Bronchial smooth muscle cell (primary cell): ENCODE data around the gene TIMM10B. TPM values are rescaled to one million over a fixed set of nuclear protein-coding genes. Genes with fewer than 3 reads are reported as not detected.

Experiments
- total RNA-seq: library from RNA; depleted of rRNA; stranded (reverse); fragments of >200 nt; gene quantifications from 2 replicates; pipeline ENCODE4 v1.2.1, GENCODE V29; 2014

TIMM10B gene
- 30.8 and 31.7 TPM in 2 replicates for total RNA-seq

GRCh38 chr11:6481012-6481923, at the start of gene TIMM10B, which contains the start of gene ARFIP2:
Gene TIMM10B, plus strand, starts transcription at chr11:6481501. Its CDS starts 16 bp downstream, at chr11:6481517.
Gene ARFIP2, minus strand, starts transcription at chr11:6481331. Its CDS starts 910 bp downstream, at chr11:6480421.

DNA sequence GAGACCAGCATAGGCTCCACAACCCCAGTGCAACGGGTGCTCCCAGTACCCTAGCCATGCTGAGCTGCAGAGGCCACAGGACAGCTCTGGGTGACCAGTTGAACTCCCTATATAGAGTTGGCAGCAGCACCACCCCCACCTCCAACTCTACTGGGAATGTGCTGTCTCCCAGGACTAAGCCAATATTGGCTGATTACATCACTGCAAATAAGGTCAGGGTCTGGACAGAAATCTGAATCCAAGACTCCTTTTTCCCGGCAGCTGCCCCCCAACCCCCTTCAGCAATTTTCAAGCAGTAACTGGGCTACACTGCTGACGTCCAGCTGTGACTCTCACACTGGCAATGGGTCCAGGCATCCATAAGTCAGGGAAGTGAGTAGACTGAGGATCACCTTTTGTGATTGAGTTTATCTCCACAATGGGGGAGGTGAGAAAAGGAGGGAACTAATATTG, 40.4 kb upstream of the TIMM10B start, which contains the start of gene HPX:
Gene HPX (minus strand): TSS at position 82 of the 453 bp plus-strand sequence. CDS start 24 bp downstream, at position 58.

DNA sequence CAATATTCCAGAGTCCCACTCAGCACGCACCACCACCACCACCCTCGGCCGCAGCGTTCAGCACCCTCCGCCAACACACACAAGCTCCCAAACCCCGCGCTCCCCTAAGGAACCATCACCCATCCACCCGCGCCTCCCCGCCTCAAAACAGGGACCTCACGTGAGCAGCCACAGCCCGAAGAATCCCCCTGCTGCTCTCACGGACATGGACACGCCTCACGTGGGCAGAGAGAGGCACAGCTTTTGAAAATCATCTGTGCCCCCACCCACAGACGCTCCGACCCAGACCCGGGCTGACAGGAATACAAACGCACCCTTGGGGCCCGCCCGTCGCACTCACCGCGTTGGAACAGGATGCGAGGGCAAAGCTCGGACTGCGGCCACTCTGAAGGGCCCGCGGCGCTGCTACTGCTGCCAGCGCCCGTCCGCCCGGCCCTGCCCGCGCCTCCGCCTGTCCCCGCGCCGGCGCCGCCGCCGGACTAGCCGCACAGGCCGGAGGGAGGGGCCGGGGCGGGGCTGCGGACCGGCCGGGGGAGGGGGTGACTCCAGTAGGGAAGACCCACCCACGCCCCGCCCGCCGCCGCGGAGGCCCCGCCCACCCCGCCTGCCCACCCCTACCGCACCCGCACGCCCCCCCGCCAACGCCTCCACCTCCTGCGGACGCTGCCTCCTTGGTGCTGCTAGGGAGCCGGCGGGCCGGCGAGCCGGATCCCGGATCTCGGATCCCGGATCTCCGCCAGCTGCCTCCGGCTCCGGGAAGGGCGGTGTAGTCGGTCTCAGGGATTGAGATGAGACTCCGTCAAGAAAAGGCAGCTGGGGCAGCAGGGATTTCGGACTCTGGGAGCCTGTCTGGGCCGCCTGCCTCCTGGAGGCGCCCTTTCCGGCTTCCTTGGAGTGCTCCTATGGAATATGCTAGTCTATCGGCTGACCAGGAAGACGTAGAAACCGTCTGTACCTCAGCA, 7.6 kb upstream of the TIMM10B start, which contains the start of gene TRIM3:
Gene TRIM3 (minus strand): TSS at position 491 of the 962 bp plus-strand sequence. CDS start 8,246 bp downstream, outside the sequence.

DNA sequence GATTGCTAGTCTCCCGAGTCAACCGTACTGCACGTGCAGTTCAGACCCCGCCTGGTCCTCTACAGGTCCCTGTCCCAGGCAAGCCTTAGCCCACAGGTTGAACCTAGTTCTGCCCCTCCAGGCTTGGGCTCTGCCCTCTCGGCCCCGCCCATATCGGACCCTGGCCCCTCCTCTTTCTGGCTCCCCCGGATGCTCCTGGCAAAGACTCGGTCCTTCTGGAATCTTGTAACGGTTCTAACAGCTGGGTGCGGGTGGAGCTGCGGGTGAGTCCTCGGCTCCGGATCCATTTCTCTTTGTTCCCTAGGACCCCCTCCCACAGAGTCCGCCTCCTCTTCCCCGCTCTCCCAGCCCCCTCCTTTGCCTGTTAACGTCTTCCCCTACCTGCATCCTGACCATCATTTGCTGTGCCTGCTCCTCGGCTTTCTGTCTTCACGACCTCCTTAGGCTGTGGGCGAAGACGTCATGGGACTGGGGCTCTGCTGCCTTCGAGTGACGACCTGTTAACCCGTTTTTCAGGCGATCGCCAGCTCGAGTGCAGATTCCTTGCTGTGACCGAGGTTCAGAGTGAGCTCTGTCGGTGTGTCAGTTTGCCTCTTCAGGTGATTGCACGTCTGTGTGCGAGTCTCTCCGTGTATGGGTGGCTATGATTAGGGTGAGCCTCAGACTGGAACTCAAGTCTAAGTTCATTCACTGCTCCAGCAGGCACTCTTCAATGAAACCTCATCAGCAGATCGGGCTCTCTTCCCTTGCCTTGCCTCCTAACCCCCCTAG, 16.0 kb downstream of the TIMM10B start, which contains the start of gene DNHD1:
Gene DNHD1 (plus strand): TSS at position 212 of the 771 bp plus-strand sequence. CDS start 936 bp downstream, outside the sequence.

Other genes starting within 250 kb of the TIMM10B start
- 6.0 and 6.3 TPM in 2 replicates for gene FHIP1B, start 246.9 kb upstream of the TIMM10B start, total RNA-seq
- 0.09 and 0.16 TPM in 2 replicates for gene CNGA4, start 242.4 kb upstream of the TIMM10B start, total RNA-seq
- gene CCKBR, start 221.7 kb upstream of the TIMM10B start, total RNA-seq, result 0.09 TPM in 1 of 2 replicates, not detected in the other
- 133 and 181 TPM in 2 replicates for gene CAVIN3, start 161.0 kb upstream of the TIMM10B start, total RNA-seq
- gene SMPD1, start 91.0 kb upstream of the TIMM10B start, total RNA-seq, result 40.0 and 41.3 TPM in 2 replicates
- 53.4 and 69.9 TPM in 2 replicates for gene APBB1, start 62.4 kb upstream of the TIMM10B start, total RNA-seq
- 0.63 and 0.77 TPM in 2 replicates for gene HPX, start 40.5 kb upstream of the TIMM10B start, total RNA-seq
- gene TRIM3, start 7.6 kb upstream of the TIMM10B start, total RNA-seq, result 27.4 and 42.2 TPM in 2 replicates
- 40.8 and 48.5 TPM in 2 replicates for gene ARFIP2, start 170 bp upstream of the TIMM10B start, total RNA-seq
- gene DNHD1, start 15.8 kb downstream of the TIMM10B start, total RNA-seq, result 6.1 and 6.4 TPM in 2 replicates
- gene RRP8, start 122.1 kb downstream of the TIMM10B start, total RNA-seq, result 5.1 and 6.9 TPM in 2 replicates
- gene ILK, start 122.3 kb downstream of the TIMM10B start, total RNA-seq, result 137 and 176 TPM in 2 replicates
- 58.7 and 78.2 TPM in 2 replicates for gene TAF10, start 130.7 kb downstream of the TIMM10B start, total RNA-seq
- 53.4 and 73.6 TPM in 2 replicates for gene TPP1, start 137.9 kb downstream of the TIMM10B start, total RNA-seq
- 13.7 and 28.4 TPM in 2 replicates for gene DCHS1, start 174.3 kb downstream of the TIMM10B start, total RNA-seq
- 42.8 and 57.2 TPM in 2 replicates for gene MRPL17, start 201.8 kb downstream of the TIMM10B start, total RNA-seq